KMS-11 (cell line): ENCODE measurements around the gene SRSF2.

Source experiments
- H2AFZ ChIP-seq: fragments of 200-600 bp; sonication (generic); 2 replicates; pipeline ENCODE4 v1.6.1; 2016; ENCODE audit warnings: antibody characterized with exemption, mixed run types, low read depth
- H3K27ac ChIP-seq: fragments of 200-600 bp; sonication (generic); 2 replicates; pipeline ENCODE4 v1.6.1; 2016; ENCODE audit warnings: mild to moderate bottlenecking, mixed run types
- H3K27me3 ChIP-seq: fragments of 200-600 bp; sonication (generic); 2 replicates; pipeline ENCODE4 v1.6.1; 2017; ENCODE audit warnings: mild to moderate bottlenecking, low read depth, mixed run types, moderate library complexity; ENCODE audit not compliant: insufficient read depth
- H3K36me3 ChIP-seq: fragments of 200-600 bp; sonication (generic); 2 replicates; pipeline ENCODE4 v1.6.1; 2017; ENCODE audit warnings: mild to moderate bottlenecking, mixed run types; ENCODE audit not compliant: insufficient read depth
- H3K4me1 ChIP-seq: fragments of 200-600 bp; sonication (generic); 2 replicates; pipeline ENCODE4 v1.6.1; 2016; ENCODE audit warnings: mild to moderate bottlenecking, low read depth, mixed run types; ENCODE audit not compliant: poor library complexity, severe bottlenecking
- H3K4me2 ChIP-seq: fragments of 200-600 bp; sonication (generic); 2 replicates; pipeline ENCODE4 v1.7.0; 2016; ENCODE audit warnings: mild to moderate bottlenecking, mixed run types
- H3K4me3 ChIP-seq: fragments of 200-600 bp; sonication (generic); IDR thresholded peaks from 2 replicates; pipeline ENCODE4 v1.6.1; 2017; ENCODE audit warnings: low read depth, low read length, mixed read lengths; ENCODE audit not compliant: insufficient read depth
- H3K79me2 ChIP-seq: fragments of 200-600 bp; sonication (generic); 2 replicates; pipeline ENCODE4 v1.6.1; 2016; ENCODE audit warnings: low read depth, mixed run types; ENCODE audit not compliant: insufficient read depth
- H3K9ac ChIP-seq: fragments of 200-600 bp; sonication (generic); 2 replicates; pipeline ENCODE4 v1.6.1; 2016; ENCODE audit warnings: mild to moderate bottlenecking, mixed run types
- H4K20me1 ChIP-seq: fragments of 200-600 bp; sonication (generic); 2 replicates; pipeline ENCODE4 v1.6.1; 2016; ENCODE audit warnings: mild to moderate bottlenecking, mixed run types; ENCODE audit not compliant: insufficient read depth
- TF ChIP-seq, protein P1 (sequence below): fragments of 200-600 bp; sonication (generic); conservative IDR thresholded peaks from 2 replicates; pipeline ENCODE4 v1.6.1; 2017; ENCODE audit warnings: low read depth, mild to moderate bottlenecking, antibody characterized with exemption, low read length, moderate library complexity, mixed read lengths

Gene SRSF2

DNA sequence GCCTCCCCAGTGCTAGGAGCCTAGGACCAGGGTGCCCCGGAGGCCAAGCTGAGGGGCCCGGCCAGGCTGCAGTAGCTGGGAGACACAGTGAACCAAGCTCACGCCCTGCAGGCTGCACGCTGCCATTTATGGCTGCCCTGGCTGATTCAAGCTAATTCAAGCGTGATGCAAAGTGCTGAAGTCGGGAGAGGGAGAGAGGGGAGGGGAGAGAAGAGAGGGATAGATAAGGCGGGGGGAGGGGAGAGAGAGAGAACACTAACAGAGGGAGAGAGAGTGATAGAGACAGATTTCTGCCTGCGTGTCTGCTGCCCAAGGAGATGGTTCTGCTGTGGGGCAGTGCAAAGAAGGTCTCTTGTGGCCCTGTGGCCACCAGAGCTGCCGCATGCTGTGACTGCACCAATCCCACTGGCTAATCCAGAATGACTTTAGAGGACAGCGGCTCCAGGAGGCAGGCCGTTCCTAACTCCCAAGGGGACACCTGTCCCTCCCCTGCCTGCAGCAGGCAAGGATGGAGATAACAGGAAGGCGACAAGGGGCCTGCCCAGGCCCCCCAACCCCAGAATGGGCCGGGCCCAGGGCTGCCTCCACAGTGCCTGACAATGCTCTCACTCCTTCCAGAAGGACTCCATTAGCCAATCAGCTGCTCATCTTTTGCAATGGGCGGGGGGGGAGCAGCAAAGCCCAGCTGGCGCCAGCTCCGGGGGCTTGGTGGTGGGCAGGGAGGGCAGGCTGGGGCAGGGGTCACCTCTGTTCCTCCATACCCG is 39.2 kb downstream of the SRSF2 start:
- no peak overlapping the region for H3K4me3 ChIP-seq

GRCh38 chr17:76696763-76697701 is 40.1 kb downstream of the SRSF2 start:
- Histone ChIP-seq H3K79me2 (no peaks in the 10 kb centered on the region), H3K4me1 (peaks cover 24% of the 10 kb centered on the region), H3K4me3 (no peak overlapping the region), H2AFZ (no peak overlapping the region), H3K36me3 (no peaks in the 10 kb centered on the region), H3K27me3 (no peaks in the 10 kb centered on the region), H3K27ac (no peak overlapping the region), H3K4me2 (no peak overlapping the region), H4K20me1 (no peaks in the 10 kb centered on the region), H3K9ac (no peak overlapping the region)
- TF ChIP-seq, protein P1, sequence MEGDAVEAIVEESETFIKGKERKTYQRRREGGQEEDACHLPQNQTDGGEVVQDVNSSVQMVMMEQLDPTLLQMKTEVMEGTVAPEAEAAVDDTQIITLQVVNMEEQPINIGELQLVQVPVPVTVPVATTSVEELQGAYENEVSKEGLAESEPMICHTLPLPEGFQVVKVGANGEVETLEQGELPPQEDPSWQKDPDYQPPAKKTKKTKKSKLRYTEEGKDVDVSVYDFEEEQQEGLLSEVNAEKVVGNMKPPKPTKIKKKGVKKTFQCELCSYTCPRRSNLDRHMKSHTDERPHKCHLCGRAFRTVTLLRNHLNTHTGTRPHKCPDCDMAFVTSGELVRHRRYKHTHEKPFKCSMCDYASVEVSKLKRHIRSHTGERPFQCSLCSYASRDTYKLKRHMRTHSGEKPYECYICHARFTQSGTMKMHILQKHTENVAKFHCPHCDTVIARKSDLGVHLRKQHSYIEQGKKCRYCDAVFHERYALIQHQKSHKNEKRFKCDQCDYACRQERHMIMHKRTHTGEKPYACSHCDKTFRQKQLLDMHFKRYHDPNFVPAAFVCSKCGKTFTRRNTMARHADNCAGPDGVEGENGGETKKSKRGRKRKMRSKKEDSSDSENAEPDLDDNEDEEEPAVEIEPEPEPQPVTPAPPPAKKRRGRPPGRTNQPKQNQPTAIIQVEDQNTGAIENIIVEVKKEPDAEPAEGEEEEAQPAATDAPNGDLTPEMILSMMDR: no peak

More for the DNA sequence above, 39.2 kb downstream of the SRSF2 start:
- peaks cover 24% of the 10 kb centered on the region for H3K4me1 ChIP-seq
- TF ChIP-seq, protein P1: no peak
- H3K9ac ChIP-seq: no peak overlapping the region
- no peaks in the 10 kb centered on the region for H3K27me3 ChIP-seq
- no peaks in the 10 kb centered on the region for H3K36me3 ChIP-seq
- no peaks in the 10 kb centered on the region for H3K79me2 ChIP-seq
- no peaks in the 10 kb centered on the region for H4K20me1 ChIP-seq
- no peak overlapping the region for H3K4me2 ChIP-seq
- H3K27ac ChIP-seq: no peak overlapping the region
- H2AFZ ChIP-seq: no peak overlapping the region

GRCh38 chr17:76695059-76695831 is 41.9 kb downstream of the SRSF2 start:
- no peak overlapping the region for H3K27ac ChIP-seq
- H3K79me2 ChIP-seq: no peaks in the 10 kb centered on the region
- no peaks in the 10 kb centered on the region for H3K27me3 ChIP-seq
- no peak overlapping the region for H2AFZ ChIP-seq
- no peak overlapping the region for H3K9ac ChIP-seq
- TF ChIP-seq, protein P1: no peak
- no peaks in the 10 kb centered on the region for H3K36me3 ChIP-seq
- H4K20me1 ChIP-seq: no peaks in the 10 kb centered on the region
- no peak overlapping the region for H3K4me3 ChIP-seq
- peaks cover 24% of the 10 kb centered on the region for H3K4me1 ChIP-seq
- H3K4me2 ChIP-seq: peak overlapping the region; percentile 9
